ENCODE data around the gene PDE6D. TPM values are rescaled to one million over a fixed set of nuclear protein-coding genes. Genes with fewer than 3 reads are reported as not detected.
A peak's percentile ranks its signal among the peaks of the same experiment; 100 is the strongest.

PDE6D gene
- total and polyA plus RNA-seq, 2 of the 13 experiments (the other 11 are each of a cell fraction or from before 2014, with no cell fraction given), result 14.1 to 23.2 TPM

DNA sequence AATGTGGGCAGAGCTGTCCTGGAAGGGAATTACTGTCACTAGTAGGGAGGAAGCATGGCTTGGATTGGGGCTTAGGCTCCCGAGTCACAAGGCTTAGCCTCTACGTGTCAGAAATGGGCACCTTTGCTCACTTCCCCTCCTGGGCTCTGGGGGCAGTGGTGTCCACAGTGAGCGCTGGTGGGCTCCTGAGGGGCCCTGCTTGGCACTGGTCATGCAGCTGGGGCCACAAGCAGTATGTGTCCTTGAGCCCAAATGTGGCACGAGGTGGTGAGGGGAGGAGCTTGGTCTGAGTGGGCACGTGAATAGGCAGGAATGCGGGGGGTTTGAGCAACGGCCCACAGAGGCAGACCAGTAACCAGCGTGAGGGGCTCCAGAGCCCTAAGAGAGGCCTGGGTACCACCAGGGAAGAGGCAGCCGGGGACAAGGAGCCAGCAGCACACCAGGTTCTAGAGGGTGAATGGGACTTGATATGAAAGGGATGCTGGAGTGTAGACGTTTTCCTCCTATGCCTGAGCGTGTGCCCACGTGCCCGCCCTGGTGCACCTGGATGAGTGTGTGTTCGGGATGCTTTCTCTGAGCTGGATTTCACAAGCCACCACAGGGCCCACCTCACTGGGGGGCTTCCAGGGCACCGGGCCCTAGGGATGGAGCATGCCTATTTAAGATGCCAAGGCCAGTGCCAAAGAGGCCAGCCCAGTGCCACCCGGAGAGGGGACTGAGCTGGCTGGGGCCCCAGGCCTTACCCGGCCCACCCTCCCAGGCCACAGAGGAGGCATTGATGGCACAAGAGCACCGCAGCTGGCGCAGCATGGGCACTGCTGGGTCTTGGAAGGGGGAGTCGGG, 95.5 kb downstream of the PDE6D start (continued):
- TF ChIP-seq, protein P1, sequence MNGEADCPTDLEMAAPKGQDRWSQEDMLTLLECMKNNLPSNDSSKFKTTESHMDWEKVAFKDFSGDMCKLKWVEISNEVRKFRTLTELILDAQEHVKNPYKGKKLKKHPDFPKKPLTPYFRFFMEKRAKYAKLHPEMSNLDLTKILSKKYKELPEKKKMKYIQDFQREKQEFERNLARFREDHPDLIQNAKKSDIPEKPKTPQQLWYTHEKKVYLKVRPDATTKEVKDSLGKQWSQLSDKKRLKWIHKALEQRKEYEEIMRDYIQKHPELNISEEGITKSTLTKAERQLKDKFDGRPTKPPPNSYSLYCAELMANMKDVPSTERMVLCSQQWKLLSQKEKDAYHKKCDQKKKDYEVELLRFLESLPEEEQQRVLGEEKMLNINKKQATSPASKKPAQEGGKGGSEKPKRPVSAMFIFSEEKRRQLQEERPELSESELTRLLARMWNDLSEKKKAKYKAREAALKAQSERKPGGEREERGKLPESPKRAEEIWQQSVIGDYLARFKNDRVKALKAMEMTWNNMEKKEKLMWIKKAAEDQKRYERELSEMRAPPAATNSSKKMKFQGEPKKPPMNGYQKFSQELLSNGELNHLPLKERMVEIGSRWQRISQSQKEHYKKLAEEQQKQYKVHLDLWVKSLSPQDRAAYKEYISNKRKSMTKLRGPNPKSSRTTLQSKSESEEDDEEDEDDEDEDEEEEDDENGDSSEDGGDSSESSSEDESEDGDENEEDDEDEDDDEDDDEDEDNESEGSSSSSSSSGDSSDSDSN (CRISPR knock-in tag; IDR thresholded peaks at IDR 0.05), result 0 out of 2 replicates have a peak, but pooled peaks have one; percentile 36
- TF ChIP-seq ZNF263 (CRISPR knock-in tag; IDR thresholded peaks at IDR 0.05) (no peak), KLF11 (CRISPR knock-in tag; IDR thresholded peaks at IDR 0.05) (no peak), ZFP37 (CRISPR knock-in tag; IDR thresholded peaks at IDR 0.05; ENCODE audit: borderline replicate concordance) (no peak), MYNN (CRISPR knock-in tag; IDR thresholded peaks at IDR 0.05; ENCODE audit: low read depth) (no peak), TGIF2 (CRISPR knock-in tag; IDR thresholded peaks at IDR 0.05) (no peak), CCAR2 (optimal IDR thresholded peaks at IDR 0.05; ENCODE audit: low read depth, low read length) (no peak), ZNF564 (CRISPR knock-in tag; IDR thresholded peaks at IDR 0.05) (no peak), TBX2 (CRISPR knock-in tag; IDR thresholded peaks at IDR 0.05; ENCODE audit: borderline replicate concordance) (peak; percentile 18; the same call in 1 of the 2 replicates), LCORL (IDR thresholded peaks at IDR 0.05) (no peak), LCORL (CRISPR knock-in tag; IDR thresholded peaks at IDR 0.05) (peak; percentile 67; the same call in 1 of the 2 replicates), ZNF124 (CRISPR knock-in tag; IDR thresholded peaks at IDR 0.05) (no peak), ZNF501 (CRISPR knock-in tag; IDR thresholded peaks at IDR 0.05) (no peak), ZNF335 (CRISPR knock-in tag; IDR thresholded peaks at IDR 0.05) (no peak)
- TF ChIP-seq, protein P2, sequence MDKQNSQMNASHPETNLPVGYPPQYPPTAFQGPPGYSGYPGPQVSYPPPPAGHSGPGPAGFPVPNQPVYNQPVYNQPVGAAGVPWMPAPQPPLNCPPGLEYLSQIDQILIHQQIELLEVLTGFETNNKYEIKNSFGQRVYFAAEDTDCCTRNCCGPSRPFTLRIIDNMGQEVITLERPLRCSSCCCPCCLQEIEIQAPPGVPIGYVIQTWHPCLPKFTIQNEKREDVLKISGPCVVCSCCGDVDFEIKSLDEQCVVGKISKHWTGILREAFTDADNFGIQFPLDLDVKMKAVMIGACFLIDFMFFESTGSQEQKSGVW (CRISPR knock-in tag; IDR thresholded peaks at IDR 0.05; ENCODE audit: borderline replicate concordance), result no peak
- TF ChIP-seq, protein P3, sequence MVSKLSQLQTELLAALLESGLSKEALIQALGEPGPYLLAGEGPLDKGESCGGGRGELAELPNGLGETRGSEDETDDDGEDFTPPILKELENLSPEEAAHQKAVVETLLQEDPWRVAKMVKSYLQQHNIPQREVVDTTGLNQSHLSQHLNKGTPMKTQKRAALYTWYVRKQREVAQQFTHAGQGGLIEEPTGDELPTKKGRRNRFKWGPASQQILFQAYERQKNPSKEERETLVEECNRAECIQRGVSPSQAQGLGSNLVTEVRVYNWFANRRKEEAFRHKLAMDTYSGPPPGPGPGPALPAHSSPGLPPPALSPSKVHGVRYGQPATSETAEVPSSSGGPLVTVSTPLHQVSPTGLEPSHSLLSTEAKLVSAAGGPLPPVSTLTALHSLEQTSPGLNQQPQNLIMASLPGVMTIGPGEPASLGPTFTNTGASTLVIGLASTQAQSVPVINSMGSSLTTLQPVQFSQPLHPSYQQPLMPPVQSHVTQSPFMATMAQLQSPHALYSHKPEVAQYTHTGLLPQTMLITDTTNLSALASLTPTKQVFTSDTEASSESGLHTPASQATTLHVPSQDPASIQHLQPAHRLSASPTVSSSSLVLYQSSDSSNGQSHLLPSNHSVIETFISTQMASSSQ (IDR thresholded peaks at IDR 0.05; ENCODE audit: low read depth), result no peak
- TF ChIP-seq, protein P3 (CRISPR knock-in tag; IDR thresholded peaks at IDR 0.05; ENCODE audit: borderline replicate concordance), result no peak
- TF ChIP-seq, protein P4, sequence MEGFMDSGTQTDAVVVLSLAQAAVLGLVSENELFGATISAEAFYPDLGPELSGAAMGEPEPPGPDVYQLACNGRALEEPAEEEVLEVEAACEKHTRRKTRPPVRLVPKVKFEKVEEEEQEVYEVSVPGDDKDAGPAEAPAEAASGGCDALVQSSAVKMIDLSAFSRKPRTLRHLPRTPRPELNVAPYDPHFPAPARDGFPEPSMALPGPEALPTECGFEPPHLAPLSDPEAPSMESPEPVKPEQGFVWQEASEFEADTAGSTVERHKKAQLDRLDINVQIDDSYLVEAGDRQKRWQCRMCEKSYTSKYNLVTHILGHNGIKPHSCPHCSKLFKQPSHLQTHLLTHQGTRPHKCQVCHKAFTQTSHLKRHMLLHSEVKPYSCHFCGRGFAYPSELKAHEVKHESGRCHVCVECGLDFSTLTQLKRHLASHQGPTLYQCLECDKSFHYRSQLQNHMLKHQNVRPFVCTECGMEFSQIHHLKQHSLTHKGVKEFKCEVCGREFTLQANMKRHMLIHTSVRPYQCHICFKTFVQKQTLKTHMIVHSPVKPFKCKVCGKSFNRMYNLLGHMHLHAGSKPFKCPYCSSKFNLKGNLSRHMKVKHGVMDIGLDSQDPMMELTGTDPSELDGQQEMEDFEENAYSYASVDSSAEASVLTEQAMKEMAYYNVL (CRISPR knock-in tag; IDR thresholded peaks at IDR 0.05; ENCODE audit: borderline replicate concordance), result no peak
- TF ChIP-seq, protein P5, sequence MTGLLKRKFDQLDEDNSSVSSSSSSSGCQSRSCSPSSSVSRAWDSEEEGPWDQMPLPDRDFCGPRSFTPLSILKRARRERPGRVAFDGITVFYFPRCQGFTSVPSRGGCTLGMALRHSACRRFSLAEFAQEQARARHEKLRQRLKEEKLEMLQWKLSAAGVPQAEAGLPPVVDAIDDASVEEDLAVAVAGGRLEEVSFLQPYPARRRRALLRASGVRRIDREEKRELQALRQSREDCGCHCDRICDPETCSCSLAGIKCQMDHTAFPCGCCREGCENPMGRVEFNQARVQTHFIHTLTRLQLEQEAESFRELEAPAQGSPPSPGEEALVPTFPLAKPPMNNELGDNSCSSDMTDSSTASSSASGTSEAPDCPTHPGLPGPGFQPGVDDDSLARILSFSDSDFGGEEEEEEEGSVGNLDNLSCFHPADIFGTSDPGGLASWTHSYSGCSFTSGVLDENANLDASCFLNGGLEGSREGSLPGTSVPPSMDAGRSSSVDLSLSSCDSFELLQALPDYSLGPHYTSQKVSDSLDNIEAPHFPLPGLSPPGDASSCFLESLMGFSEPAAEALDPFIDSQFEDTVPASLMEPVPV (CRISPR knock-in tag; IDR thresholded peaks at IDR 0.05), result no peak
